Superior temporal gyrus (tissue), 1 donor: ENCODE results near the gene CAVIN2.

Source experiments
- DNase-seq: peaks from one replicate; pipeline ENCODE4 v3.0.0-alpha.2; 2016; ENCODE audit errors: extremely low spot score

CAVIN2 gene, protein sequence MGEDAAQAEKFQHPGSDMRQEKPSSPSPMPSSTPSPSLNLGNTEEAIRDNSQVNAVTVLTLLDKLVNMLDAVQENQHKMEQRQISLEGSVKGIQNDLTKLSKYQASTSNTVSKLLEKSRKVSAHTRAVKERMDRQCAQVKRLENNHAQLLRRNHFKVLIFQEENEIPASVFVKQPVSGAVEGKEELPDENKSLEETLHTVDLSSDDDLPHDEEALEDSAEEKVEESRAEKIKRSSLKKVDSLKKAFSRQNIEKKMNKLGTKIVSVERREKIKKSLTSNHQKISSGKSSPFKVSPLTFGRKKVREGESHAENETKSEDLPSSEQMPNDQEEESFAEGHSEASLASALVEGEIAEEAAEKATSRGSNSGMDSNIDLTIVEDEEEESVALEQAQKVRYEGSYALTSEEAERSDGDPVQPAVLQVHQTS

DNA sequence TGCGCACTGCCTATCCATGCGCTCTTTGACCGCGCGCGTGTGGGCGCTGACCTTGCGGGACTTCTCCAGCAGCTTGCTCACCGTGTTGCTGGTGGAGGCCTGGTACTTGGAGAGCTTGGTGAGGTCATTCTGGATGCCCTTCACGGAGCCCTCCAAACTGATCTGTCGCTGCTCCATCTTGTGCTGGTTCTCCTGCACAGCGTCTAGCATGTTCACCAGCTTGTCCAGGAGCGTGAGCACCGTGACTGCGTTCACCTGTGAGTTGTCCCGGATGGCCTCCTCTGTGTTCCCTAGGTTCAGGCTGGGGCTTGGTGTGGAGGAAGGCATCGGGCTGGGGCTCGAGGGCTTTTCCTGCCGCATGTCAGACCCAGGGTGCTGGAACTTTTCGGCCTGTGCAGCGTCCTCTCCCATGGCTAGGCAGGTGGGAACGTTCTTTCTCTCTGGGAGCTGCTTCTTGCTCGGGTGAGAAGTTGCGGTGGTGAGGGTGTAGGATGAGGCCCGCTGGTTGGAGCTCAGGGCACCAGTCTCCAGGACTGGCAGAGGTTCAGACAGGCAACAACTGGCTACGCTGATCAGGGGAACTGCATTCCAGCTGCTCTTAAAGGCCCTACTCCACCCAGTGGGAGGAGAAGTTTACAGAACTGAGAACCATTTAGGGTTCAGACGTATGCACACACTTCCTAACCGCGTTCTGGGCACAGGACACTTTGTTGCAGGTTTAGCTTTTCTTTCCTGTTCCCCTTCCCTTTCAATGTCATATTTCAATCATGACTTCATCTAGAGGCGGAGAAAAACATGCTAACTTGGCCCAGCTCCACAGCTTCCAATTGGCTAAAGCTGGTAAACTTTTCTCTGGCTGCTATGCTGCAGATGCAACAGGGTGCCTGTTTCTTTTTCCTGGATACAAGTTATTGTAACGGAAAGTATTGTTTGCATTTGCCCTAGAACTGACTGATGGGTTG is at the start of gene CAVIN2:
Gene CAVIN2, minus strand, starts transcription at position 574 of the 962 bp plus-strand sequence. Its CDS starts 163 bp downstream, at position 411.
- DNase-seq = no peak

DNA sequence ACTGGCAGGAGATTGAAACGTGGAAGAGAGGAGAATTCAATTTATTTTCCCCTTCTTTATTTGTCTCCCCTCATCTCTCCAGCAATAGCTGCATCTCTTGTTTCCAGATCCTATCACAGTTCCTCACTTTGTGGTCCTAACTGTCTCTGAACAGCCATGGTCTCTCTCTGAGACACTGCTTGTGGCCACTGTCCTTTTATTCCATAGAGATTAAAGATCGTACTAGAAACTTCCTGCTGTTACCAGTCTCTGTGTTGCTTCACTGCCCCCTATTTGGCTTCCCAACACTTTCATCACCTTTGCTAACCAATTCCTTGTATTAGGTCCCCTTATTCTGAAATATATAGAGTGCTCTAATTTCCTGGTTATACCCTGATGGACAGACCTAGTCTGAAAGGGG is 48.9 kb upstream of the CAVIN2 start:
- DNase-seq = no peak

DNA sequence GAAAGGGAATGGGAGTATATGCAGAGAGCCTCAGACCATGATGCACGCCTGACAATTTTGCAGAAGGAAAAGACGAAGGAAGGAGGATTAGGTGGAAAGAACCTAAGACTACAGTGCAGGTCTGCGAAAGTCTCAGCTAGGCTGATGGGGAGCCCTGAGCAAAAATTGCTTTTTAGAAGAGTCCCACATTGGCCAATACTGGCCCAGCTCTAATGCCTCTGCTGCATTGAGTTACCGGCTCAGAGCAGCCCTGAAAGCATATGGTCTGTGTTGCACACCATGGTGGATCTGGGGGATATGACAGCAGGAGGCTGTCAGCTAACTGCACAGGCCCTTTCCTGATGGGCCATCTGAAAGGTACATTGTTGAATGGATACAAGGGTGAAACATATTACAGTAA is 48.3 kb upstream of the CAVIN2 start:
- no peak for DNase-seq

DNA sequence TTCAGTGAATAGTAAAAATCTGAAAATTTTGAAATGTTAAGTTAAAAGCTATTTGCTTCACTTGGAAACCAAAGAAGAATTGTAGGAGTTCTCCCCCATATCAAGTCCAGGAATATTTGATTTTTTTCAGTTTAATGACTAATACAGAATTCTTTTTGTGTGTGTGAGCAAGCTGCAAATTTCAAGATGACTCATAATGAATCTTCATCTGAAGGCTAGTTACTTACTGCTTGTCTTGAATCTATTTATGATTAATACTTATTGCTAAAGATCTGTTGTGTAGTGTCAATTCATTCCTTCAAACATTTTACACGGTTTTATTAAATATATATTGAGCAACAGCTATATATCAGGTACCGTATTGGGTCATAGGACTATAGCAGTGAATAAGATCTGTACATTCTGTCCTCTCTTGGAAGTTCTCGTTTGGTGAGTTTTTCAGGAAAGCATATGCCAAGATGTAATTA is 47.8 kb upstream of the CAVIN2 start:
- DNase-seq = no peak

DNA sequence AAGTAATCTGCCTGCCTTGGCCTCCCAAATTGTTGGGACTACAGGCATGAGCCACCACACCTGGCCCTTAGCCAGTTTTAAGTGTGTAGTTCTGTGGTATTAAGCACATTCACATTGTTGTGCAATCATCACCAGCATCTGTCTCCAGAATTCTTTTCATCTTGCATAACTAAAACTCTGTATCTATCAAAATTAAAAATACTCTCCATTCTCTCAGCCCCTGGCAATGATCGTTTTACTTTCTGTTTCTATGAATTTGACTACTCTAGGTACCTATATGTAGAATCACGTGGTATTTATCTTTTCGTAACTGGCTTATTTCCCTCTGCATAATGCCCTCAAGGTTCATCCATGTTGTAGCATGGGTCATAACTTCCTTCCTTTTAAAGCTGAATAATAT is 45.5 kb upstream of the CAVIN2 start:
- DNase-seq = no peak

DNA sequence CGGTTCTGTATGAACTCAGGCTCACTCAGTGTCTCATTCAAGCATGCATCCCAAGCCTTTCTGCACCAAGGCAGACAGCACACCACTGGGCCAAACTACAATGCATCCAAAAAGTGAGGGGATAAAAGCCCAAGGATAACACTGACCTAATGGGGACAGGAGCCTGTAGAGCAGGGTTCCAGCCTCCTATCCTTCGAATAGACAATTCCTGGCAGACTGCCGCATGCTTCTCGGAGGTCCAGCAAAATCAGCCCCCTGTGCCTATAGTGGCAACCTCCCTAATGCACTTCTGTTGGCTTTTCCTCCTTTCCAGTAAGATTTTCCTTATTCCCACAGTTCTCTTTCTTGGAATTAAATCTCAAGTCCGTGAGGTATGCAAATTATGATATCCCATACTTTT is 44.8 kb upstream of the CAVIN2 start:
- no peak for DNase-seq

DNA sequence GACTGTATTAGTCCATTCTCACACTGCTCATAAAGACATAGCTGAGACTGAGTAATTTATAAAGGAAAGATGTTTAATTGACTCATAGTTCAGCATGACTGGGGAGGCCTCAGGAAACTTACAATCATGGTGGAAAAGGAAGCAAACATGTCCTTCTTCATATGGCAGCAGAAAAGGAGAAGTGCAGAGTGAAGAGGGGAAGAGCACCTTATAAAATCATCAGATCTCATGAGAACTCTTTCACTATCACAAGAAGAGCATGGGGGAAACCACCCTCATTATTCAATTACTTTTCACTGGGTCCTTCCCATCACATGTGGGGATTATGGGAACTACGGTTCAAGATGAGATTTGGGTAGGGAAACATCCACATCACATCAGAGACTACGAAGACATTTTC is 43.0 kb upstream of the CAVIN2 start:
- DNase-seq = no peak

DNA sequence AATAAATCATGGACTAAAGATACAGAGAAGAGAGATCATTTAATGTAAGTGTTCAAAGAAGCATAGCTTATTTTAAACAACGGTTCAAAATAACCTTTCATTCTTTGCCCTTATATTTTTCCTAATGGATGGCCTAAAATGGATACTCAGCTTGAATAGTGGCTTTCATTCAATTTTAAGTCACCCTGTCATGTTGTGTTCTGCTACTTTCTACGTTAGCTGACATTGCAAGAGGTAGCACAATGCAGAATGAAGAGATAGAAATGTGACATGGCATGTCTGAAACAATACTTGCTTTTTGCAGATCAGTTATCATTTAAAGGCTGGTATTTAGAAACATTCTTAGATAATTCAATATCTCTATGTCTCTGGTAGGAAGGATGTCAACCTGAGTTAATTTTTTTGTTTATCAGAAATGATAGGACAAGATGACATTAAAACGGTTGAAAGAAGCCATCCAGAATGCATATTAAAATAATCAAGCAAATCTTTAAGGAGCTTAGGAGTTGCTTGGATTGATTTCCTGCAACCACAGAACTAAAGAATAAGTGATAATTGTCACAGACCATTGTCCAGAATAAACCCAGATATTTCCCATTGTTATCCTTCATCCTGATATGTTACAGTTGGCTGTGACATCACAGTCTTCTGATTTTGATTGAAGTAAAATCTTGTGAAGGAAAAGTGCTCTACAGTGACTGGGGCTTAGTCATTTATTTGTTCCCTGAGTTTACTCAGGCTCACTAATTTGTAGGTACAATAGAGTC is 41.7 kb upstream of the CAVIN2 start:
- no peak for DNase-seq

DNA sequence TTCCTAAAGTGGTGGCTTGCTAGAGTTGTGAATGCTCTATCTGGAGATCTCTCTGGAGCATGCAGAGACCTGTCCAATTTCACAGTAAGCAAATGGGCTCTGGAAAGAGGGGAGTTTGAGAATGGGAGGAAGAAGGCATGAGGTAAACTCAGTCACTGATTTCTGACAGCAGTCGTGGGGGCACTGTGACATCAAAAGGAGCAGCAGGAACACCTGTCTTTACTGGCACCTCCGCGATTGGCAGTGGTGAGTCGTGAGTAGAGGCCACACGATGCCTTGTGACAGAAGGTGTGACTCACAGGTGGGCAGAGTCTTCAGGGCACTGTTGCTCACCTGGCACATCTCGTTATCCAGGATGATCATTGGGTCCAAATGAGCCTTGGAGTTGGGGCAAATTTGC is 38.8 kb upstream of the CAVIN2 start:
- DNase-seq = no peak

DNA sequence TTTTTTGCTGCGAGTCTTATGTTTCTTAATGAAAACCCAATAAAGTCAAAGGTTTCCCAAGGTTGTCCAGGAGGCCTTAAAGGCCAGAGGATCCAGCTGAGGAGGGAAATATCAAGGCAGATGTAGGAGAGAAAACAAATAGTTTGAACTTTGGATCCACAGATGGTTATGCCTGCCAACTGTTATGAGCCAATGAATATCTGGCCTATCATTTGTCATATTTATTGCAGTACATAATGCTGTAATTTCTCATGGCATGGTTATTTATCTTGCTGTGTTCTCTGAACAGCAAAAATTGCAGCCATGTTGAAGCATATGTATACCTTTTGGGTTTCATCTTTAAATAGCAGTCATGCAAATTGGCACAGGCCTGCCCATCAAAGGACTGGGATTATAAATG is 38.2 kb upstream of the CAVIN2 start:
- no peak for DNase-seq

DNA sequence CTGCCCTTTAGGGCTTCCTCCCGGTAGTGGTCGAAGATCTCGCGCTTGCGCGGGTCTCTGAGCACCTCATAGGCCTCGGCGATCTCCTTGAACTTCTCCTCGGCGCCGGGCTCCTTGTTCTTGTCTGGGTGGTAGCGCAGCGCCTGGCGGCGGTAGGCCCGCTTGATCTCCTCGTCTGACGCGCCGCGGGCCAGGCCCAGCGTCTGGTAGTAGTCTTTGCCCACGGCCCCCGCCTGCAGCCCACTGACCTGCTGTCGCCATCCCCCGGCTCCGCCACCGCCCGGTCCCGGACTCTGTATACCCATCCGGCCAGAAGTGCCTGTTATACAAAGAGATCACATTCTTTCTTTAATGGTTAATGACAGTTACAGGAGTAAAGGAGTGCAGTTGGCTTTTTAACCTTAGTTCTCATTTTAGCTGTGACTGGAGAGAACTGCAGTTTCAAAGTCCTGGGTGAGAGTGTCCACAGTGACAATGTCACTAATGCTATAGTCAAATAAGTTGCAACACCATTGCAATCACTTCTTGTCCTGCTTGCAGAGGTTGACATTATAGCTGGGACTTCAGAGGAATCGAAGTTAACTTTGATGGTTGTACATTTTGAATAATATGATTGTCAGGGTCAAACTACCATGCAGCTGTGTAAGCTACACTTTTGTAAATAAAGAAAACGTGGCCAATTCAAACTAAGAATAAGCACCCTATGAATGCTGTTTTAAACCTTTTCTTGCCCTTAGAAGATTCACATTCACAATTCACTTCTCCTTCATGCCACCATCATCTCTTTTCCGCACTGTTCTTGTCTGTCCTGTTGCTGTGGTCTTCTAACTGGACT is 35.3 kb upstream of the CAVIN2 start:
- no peak for DNase-seq

DNA sequence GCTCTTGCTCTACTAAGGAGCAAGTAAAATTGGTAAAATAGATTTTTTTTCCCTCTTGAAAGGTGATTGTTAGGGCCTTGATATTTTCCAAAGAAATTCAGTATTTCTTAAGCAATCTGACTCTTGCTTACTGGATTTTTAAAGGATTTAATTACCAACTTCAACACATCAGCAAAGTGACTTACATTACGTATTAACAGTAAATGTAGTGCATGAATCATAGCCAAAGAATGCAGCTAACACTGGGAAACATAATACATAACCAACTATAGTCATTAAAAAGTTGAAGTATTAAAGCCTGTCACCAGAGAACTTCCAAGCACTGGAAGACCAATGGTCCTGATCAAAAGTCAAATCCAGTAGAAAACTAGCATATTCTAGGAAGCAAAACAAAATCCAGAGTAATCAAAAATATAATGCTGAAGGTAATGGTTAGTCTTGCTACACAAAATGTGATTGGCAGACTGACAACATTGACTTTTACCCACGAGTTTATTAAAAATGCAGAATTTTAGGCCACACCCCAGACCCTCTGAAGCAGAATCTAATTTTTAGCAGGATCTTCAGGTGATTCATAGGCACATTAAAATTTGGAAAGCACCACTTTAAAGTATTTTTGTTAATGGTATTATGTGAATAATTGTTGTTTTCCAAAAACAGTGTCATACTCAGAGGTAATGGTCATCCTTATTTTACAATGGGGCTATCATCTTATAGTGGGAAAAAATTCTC is 31.8 kb upstream of the CAVIN2 start:
- no peak for DNase-seq

DNA sequence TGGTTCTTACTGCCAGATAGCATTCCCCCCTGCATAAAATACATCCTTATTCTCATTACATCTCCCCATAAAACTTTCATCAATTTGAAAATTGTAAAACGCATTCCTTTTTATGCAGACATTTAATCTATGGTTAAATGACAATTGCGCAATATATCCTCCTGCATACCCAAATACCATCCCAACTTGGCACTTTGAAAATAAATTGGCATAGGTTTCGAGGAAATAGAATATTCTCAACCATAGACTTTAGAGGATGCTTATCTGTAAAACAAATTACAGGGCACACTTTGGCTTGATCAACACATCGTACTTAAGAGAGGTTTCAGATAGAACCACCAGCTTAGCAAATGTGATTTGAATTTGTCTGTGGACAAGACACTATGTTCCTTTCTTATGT is 31.0 kb upstream of the CAVIN2 start:
- no peak for DNase-seq

DNA sequence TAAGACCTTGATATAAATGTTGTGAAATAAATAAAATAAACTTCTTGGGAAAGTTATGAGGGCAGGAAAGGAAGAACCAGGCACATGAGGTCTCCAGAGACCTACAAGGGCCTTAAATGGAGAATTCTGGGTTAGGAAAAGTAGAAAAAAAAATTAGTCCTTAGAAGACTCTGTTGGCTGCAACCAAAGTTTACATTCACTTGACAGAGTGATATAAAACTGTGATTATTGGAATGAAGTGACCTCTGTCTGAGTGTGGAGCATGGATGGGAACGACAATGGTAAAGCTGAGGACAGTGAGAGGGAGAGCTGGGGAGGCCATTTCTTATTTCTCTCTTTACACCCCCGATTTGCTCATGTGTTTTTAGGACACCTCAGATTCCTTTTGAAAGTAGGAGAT is 29.0 kb upstream of the CAVIN2 start:
- DNase-seq = no peak

DNA sequence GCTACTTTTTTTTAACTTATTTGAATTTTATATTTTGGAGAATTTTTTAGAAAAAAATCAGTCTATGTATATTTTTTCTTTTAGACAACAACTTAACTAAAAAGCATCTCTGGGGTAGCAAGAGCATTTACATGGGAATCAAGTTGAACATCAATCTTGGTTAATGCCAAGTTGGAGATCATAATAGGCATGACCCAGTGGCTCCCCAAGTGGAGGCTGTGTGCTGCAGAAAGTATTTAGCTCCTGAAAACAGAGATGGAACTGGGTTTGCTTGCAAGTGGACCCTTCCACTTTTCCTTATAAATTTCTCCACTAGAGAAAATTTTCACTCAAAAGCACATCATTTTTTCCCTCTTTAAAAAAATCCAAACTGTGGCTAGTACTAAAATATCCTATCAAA is 23.9 kb upstream of the CAVIN2 start:
- no peak for DNase-seq

DNA sequence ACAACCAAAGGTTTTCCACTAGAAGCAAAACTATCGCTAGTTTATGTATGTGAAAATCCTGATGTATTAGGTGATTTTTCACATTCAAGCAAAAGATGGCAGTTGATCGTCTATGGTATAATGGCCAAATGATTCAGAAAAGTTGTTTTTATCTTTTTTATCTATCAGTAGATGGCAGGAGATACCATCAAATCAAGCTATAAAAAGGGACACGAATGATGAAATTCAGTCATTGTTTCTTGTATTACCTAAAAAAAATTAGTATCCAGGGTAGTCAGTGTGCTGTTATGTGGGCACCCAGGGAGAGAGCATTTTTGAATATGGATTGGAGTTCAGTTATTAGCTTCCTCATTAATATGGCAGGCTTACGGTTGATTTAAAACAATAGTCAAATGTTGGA is 22.9 kb upstream of the CAVIN2 start:
- peak; percentile 56 for DNase-seq

DNA sequence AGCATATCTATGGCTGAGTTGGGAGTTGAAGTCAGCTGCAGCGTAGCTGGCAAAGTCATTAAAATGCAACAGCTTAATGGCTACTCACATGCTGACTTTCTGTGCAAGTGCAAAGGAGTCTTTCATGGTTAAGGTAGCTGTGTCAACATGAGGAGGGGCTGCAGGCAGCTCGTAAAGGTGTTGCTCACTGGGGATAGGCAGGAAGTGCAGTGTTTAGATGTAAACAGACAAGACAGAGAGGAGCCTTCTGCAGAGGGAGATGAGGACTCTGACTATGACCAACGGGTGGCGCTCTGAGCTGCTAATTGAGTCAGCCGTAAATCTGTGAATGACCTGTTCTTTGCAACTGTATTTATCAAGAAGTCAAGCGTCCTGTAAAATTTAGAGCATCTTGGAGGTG is 22.3 kb upstream of the CAVIN2 start:
- DNase-seq = peak; percentile 81

DNA sequence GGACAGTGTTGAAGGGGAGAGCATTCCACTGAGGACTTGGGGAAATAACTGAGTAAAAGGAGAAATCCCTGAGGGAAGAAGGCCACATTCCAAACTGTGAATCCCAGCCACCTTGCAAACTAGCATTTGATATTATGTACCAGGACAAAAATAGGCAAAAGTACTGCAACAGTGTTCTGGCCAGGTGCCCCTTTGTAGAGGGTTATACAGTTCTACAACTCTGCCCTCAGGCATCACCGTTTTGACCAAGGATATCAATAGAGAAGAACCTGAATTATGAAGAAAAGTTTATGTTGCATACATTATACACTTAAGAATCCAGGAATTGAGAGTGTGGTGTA is 20.6 kb upstream of the CAVIN2 start:
- DNase-seq = no peak

DNA sequence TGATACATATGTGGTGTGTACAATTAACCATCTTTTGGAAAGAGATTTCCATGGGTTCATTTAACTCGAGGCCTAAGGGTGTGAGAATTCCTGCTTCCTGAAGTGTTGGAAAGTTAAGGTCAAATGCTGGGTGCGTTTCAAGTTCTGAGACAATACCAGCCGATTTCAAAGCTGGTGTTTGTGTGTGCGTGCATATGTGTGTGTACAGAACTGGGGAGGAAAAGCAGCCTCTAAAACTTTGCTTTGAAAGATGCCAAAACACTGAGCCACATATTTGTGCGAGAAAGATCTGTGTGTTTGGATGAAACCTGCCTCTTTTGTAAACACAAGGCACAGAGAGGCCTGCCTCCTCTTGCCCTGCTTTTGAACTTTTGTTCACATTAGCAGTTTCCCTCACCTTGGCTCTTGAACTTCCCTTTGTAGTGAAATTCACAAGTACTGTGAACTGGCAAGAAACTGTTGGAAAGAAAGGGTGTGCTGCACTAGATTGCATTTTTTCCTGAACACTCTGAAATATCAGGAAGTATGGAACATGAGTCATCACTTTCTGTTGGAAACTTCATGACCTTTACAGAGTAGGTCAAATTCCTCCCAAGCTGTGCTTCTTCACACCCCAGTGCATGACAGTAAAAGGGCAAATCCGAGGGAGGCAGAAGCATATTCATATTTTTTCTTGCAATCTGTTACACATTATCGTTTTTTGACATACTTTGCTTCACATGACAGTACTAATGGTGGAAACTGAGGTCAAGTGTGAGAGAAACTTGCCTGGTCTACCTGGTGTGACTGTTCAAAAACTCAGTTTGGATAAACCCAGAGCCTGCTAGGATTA is 20.0 kb upstream of the CAVIN2 start:
- no peak for DNase-seq

DNA sequence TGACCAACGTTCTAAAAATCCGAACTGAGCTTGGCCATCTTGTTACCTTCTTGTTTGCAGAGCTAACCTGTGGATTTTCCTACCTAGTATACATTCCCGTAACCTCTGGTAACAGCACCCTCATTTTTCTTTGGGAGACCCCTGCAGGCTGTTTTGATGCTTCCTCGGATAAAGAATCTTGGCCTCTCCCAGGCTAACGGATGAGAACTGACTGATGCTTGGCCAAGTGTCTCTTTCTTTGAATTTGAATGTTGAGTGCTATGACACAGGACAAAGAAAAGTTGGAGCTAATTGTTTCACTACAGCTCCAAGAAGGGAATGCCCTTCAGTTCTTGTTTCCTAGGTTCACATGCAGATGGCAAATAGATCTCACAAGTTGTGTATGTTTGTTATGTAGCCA is 19.3 kb upstream of the CAVIN2 start:
- no peak for DNase-seq
